Activated T-helper 1 cell treated with anti-CD3 and anti-CD28 coated beads, Interleukin-12 subunit alpha, Interleukin-12 subunit beta, Interleukin-2, Interleukin-4 antibody, amounts not matched to agents 30 ng/mL and 10 ng/mL and 1 ng/mL, durations not matched to agents 14 hours and 24 hours and 36 hours (primary cell): ENCODE results near the gene RBFOX1. TPM values are rescaled to one million over a fixed set of nuclear protein-coding genes. Genes with fewer than 3 reads are reported as not detected.

Source experiments
- DNase-seq: peaks from one replicate; pipeline ENCODE4 v3.0.0; 2021; ENCODE audit warnings: low spot score
- H3K27ac Mint-ChIP-seq: one replicate; pipeline ENCODE4 v1.8.0; 2021; ENCODE audit warnings: mild to moderate bottlenecking, mixed read lengths
- H3K27me3 Mint-ChIP-seq: one replicate; pipeline ENCODE4 v1.8.0; 2022; ENCODE audit warnings: mild to moderate bottlenecking, moderate library complexity, mixed read lengths; ENCODE audit not compliant: insufficient read depth
- H3K36me3 Mint-ChIP-seq: one replicate; pipeline ENCODE4 v1.8.0; 2021; ENCODE audit warnings: low read depth, mixed read lengths
- H3K4me1 Mint-ChIP-seq: one replicate; pipeline ENCODE4 v1.8.0; 2021; ENCODE audit warnings: low read depth, mixed read lengths
- H3K4me3 Mint-ChIP-seq: one replicate; pipeline ENCODE4 v1.8.0; 2021; ENCODE audit warnings: mild to moderate bottlenecking, moderate library complexity, mixed read lengths
- H3K9me3 Mint-ChIP-seq: one replicate; pipeline ENCODE4 v1.8.0; 2021; ENCODE audit warnings: mixed read lengths
- intact Hi-C: fragments of 100-400 bp; cut with micrococcal nuclease; formaldehyde crosslinking; loops from one replicate; pipeline ENCODE4 v1.15.1; 2024
- total RNA-seq: library from RNA; stranded (reverse); gene quantifications from 2 replicates; pipeline ENCODE4 v1.2.3, GENCODE V29; 2022

The RBFOX1 gene
- total RNA-seq, 1 donor from 2014 or later, result not detected

DNA sequence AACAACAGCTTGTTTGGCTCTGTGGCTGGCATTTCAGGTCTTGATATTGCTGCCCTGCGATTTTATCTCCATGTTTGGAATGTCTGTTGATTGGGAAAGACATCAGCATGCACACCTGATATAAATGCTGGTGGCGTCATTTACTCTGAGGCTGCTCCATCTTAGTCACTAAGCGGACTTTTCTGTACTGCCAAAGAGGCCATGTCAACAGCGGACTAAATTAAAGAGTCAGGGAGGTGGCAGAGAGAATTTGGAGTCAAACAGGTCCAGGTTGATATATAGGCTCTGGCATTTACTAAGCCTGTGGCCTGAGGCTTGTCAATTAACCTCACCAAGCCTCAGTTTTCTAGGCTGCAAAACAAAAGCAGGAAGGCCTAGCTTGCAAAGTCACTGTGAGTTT is 6.2 kb downstream of the RBFOX1 start:
- intact Hi-C loops, result no loop called here
- Mint-ChIP-seq H3K27me3 (no peaks in the 10 kb centered on the region), H3K9me3 (peaks cover 33% of the 10 kb centered on the region), H3K27ac (no peak overlapping the region), H3K4me3 (no peak overlapping the region), H3K4me1 (no peaks in the 10 kb centered on the region), H3K36me3 (no peaks in the 10 kb centered on the region)
- DNase-seq, result no peak

- Mint-ChIP-seq H3K27me3 (no peaks in the 10 kb centered on the region), H3K4me1 (no peaks in the 10 kb centered on the region), H3K36me3 (no peaks in the 10 kb centered on the region), H3K9me3 (peaks cover 28% of the 10 kb centered on the region), H3K4me3 (no peak overlapping the region), H3K27ac (no peak overlapping the region)
- no peak for DNase-seq
- intact Hi-C loops, result no loop called here
Measured at GRCh38 chr16:7339700-7340099, 7.1 kb downstream of the RBFOX1 start.

DNA sequence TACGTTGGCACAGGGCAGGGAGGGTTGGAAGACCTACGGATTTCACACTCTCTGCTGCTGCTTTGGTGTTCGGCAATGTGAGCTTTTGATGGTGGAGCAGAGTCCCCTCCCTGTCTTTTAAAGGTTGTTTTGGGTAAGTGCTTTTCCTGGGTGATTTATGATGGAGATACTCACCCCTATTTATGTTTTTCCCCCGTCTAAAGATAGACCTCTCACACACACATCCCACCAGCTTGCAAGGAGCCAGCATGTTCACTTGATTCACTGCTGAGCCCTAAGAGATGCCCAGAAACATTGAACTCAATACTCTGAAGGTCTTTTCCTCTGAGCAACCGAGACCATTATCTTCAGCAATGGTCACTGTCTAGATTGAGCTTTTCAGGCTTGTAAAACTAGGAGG is 8.3 kb downstream of the RBFOX1 start:
- no peaks in the 10 kb centered on the region for H3K4me1 Mint-ChIP-seq
- H3K4me3 Mint-ChIP-seq, result no peak overlapping the region
- intact Hi-C loops, result no loop called here

DNA sequence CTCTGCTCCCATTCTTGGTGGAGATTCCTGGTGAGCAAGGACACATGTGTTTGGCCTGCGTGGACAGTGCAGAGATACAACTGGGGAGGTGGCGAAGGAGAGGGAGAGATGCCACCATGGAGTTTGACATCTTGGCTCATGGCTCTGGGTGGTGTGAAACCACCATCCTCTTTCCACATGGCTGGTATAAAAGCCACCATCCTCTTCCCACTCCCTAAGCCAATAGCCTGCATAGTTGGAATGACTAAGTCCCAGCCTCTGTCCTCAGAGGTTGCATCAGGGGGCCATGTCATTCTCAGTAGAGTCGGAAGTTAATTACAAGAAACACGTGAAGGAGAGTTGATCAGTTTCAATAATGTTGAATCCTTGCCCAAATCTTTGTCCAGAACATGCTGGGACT is 10.0 kb downstream of the RBFOX1 start:
- no peak for DNase-seq
- Mint-ChIP-seq H3K4me1 (no peaks in the 10 kb centered on the region), H3K9me3 (peaks cover 46% of the 10 kb centered on the region), H3K27me3 (no peaks in the 10 kb centered on the region), H3K36me3 (no peaks in the 10 kb centered on the region), H3K4me3 (no peak overlapping the region), H3K27ac (no peak overlapping the region)
- intact Hi-C loops, result no loop called here

More for the DNA sequence above, 8.3 kb downstream of the RBFOX1 start:
- H3K9me3 Mint-ChIP-seq, result peaks cover 34% of the 10 kb centered on the region
- H3K36me3 Mint-ChIP-seq, result no peaks in the 10 kb centered on the region
- H3K27ac Mint-ChIP-seq, result no peak overlapping the region
- no peaks in the 10 kb centered on the region for H3K27me3 Mint-ChIP-seq
- DNase-seq, result no peak

GRCh38 chr16:7343243-7343642 is 10.6 kb downstream of the RBFOX1 start:
- Mint-ChIP-seq H3K4me1 (no peaks in the 10 kb centered on the region), H3K27me3 (no peaks in the 10 kb centered on the region), H3K27ac (no peak overlapping the region), H3K9me3 (peaks cover 52% of the 10 kb centered on the region), H3K4me3 (no peak overlapping the region), H3K36me3 (no peaks in the 10 kb centered on the region)
- no peak for DNase-seq
- intact Hi-C loops, result no loop called here

- peaks cover 60% of the 10 kb centered on the region for H3K9me3 Mint-ChIP-seq
- intact Hi-C loops, result no loop called here
- H3K4me3 Mint-ChIP-seq, result no peak overlapping the region
Measured at GRCh38 chr16:7344830-7345780, 12.5 kb downstream of the RBFOX1 start.

GRCh38 chr16:7350806-7351205 is 18.2 kb downstream of the RBFOX1 start:
- Mint-ChIP-seq H3K27ac (no peak overlapping the region), H3K4me1 (no peaks in the 10 kb centered on the region), H3K27me3 (no peaks in the 10 kb centered on the region), H3K36me3 (no peaks in the 10 kb centered on the region), H3K4me3 (no peak overlapping the region), H3K9me3 (peaks cover 53% of the 10 kb centered on the region)
- intact Hi-C loops, result no loop called here
- no peak for DNase-seq

More at GRCh38 chr16:7344830-7345780, 12.5 kb downstream of the RBFOX1 start:
- Mint-ChIP-seq H3K27me3 (no peaks in the 10 kb centered on the region), H3K27ac (no peak overlapping the region), H3K4me1 (no peaks in the 10 kb centered on the region), H3K36me3 (no peaks in the 10 kb centered on the region)
- no peak for DNase-seq

- Mint-ChIP-seq H3K36me3 (no peaks in the 10 kb centered on the region), H3K4me3 (no peak overlapping the region), H3K4me1 (no peaks in the 10 kb centered on the region), H3K27ac (no peak overlapping the region), H3K27me3 (no peaks in the 10 kb centered on the region), H3K9me3 (peaks cover 44% of the 10 kb centered on the region)
- intact Hi-C loops, result no loop called here
- DNase-seq, result no peak
Measured at GRCh38 chr16:7351610-7352510, 19.2 kb downstream of the RBFOX1 start.

GRCh38 chr16:7355758-7356157 is 23.1 kb downstream of the RBFOX1 start:
- no peak for DNase-seq
- intact Hi-C loops, result no loop called here
- Mint-ChIP-seq H3K27me3 (no peaks in the 10 kb centered on the region), H3K9me3 (peaks cover 19% of the 10 kb centered on the region), H3K36me3 (no peaks in the 10 kb centered on the region), H3K4me1 (no peaks in the 10 kb centered on the region), H3K4me3 (no peak overlapping the region), H3K27ac (no peak overlapping the region)

GRCh38 chr16:7361416-7362129 is 28.9 kb downstream of the RBFOX1 start:
- Mint-ChIP-seq H3K27me3 (no peaks in the 10 kb centered on the region), H3K9me3 (peaks cover 19% of the 10 kb centered on the region), H3K4me3 (no peak overlapping the region), H3K36me3 (no peaks in the 10 kb centered on the region), H3K4me1 (no peaks in the 10 kb centered on the region), H3K27ac (no peak overlapping the region)
- DNase-seq, result no peak
- intact Hi-C loops, result no loop called here

- Mint-ChIP-seq H3K36me3 (no peaks in the 10 kb centered on the region), H3K4me3 (no peak overlapping the region), H3K27ac (no peak overlapping the region), H3K9me3 (peaks cover 18% of the 10 kb centered on the region), H3K27me3 (no peaks in the 10 kb centered on the region), H3K4me1 (no peaks in the 10 kb centered on the region)
- no peak for DNase-seq
- intact Hi-C loops, result no loop called here
Measured at GRCh38 chr16:7362231-7362630, 29.6 kb downstream of the RBFOX1 start.

- no peak for DNase-seq
- Mint-ChIP-seq H3K4me1 (no peaks in the 10 kb centered on the region), H3K27me3 (no peaks in the 10 kb centered on the region), H3K9me3 (peaks cover 24% of the 10 kb centered on the region), H3K27ac (no peak overlapping the region), H3K4me3 (no peak overlapping the region), H3K36me3 (no peaks in the 10 kb centered on the region)
- intact Hi-C loops, result no loop called here
Measured at GRCh38 chr16:7363422-7364417, 31.1 kb downstream of the RBFOX1 start.
